Heart right ventricle (tissue), 16 donors: ENCODE results near the gene DCHS1. TPM values are rescaled to one million over a fixed set of nuclear protein-coding genes. Genes with fewer than 3 reads are reported as not detected.
"Not testable (repeated sequence)": the region's sequence is repeated elsewhere in the genome, so short reads cannot be mapped to it uniquely, and the experiment has no call there.

Experiments
- ATAC-seq, 8 donors: fragments of 200-7000 bp; cut with Tn5 transposase; one replicate each; pipeline ENCODE4 v1.9.1; 2020; ENCODE audit warnings: mild to moderate bottlenecking in 8 of 8, moderate library complexity in 8 of 8, moderate number of reproducible peaks in 1 of 8
- DNase-seq, 2 donors: peaks; one replicate each; pipeline ENCODE4 v3.0.0-alpha.2; 2020
- H3K27ac ChIP-seq, 10 donors: fragments of 200-600 bp; sonication (generic) in 2 of 10; one replicate each; pipeline versions ENCODE4 v1.5.0 to v1.8.0; 2020 to 2022; ENCODE audit warnings: mild to moderate bottlenecking in 3 of 10
- H3K27me3 ChIP-seq, 7 donors: fragments of 200-600 bp; one replicate each; pipeline ENCODE4 v1.8.0; 2021 to 2022; ENCODE audit warnings: mild to moderate bottlenecking in 2 of 7
- H3K36me3 ChIP-seq, 9 donors: fragments of 200-600 bp; sonication (generic) in 1 of 9; one replicate each; pipeline versions ENCODE4 v1.5.0 to v1.8.0; 2020 to 2022; ENCODE audit warnings: mild to moderate bottlenecking in 2 of 9
- H3K4me1 ChIP-seq, 9 donors: fragments of 200-600 bp; sonication (generic) in 1 of 9; one replicate each; pipeline versions ENCODE4 v1.5.0 to v1.8.0; 2020 to 2022; ENCODE audit warnings: mild to moderate bottlenecking in 4 of 9
- H3K4me3 ChIP-seq, 10 donors: fragments of 200-600 bp; sonication (generic) in 2 of 10; one replicate each; pipeline versions ENCODE4 v1.5.0 to v1.8.0; 2020 to 2022; ENCODE audit warnings: mild to moderate bottlenecking in 7 of 10, moderate library complexity in 2 of 10
- H3K9me3 ChIP-seq, 11 donors: fragments of 200-600 bp in 10 of 11; sonication (generic) in 2 of 11; one replicate each; pipeline versions ENCODE4 v1.5.0 to v1.8.0; 2013 to 2022; ENCODE audit warnings: mild to moderate bottlenecking in 2 of 11, control low read depth in 1 of 11, moderate library complexity in 1 of 11
- CTCF ChIP-seq, 9 donors: fragments of 200-600 bp; sonication (generic) in 2 of 9; IDR thresholded peaks; one replicate each; pipeline versions ENCODE4 v1.5.0 to v1.8.0; 2021 to 2022; ENCODE audit warnings: antibody characterized with exemption in 9 of 9, mild to moderate bottlenecking in 5 of 9, moderate library complexity in 1 of 9
- WGBS, 2 donors: extraction: QIAGEN DNeasy Blood & Tissue Kit; methylation state at CpG; one replicate each; pipeline ENCODE4 v1.1.7; 2013; ENCODE audit warnings: inconsistent platforms in 1 of 2; 5-methylcytosine and 5-hydroxymethylcytosine counted together
- intact Hi-C, 10 donors: fragments of 100-400 bp; cut with DNase I; formaldehyde crosslinking; loops; one replicate each; pipeline versions ENCODE4 v1.11.1 to v1.14.2; 2022
- polyA plus RNA-seq, 2 donors: library from polyadenylated mRNA; stranded (reverse); fragments of 200-250 nt; gene quantifications; one replicate each; pipeline ENCODE4 v1.2.3, GENCODE V29; 2013
- total RNA-seq, 10 donors: library from RNA; stranded (reverse); fragmentation: NEBNext Ultra II Directional in 3 of 10; extraction: Animal tissue kit (Norgen Biotek cat#: 25700) in 3 of 10; gene quantifications; one replicate each; pipeline versions ENCODE4 v1.2.1 to v1.2.4, GENCODE V29; 2021 to 2023
- donor health status: Arrhythmogenic right ventricular cardiomyopathy.
- donor health status: ischemic (EF 13 %, LVEDD 7.1; RV severe dilation, severe dysfunction).
- donor health status: healthy with polysubstance abuse.
- donor health status: DM: no; HTN: yes; CAD: no.
- donor health status: DM: no; HTN: no; CAD: no.
- donor health status: ischemic (EF 25% LVEDD 6.9; RV normal size, moderate dysfunction).
- donor health status: ischemic (EF 25% LVEDD 5.7; RV mildly dilated, moderate dysfunction).
- donor health status: healthy.
- donor health status: DM: yes; HTN: yes; CAD: no.
- donor health status: Ischemic cardiomyopathy.
- donor health status: ischemic (EF 35%, LVEDD 5.7; RV mildly dilated, moderate dysfunction).
- donor health status: nonischemic (EF 11% LVEDD 7.7; RV severe dilation, severe dysfunction).
- donor health status: DM: yes; HTN: yes; CAD: no.
- donor health status: PGD.
- donor health status: ischemic (EF 29% LVEDD 5.4; RV normal size, mild dysfunction).
- donor health status: nonischemic (EF 23%, LVEDD 6.1; RV moderate dilation, normal function).

The DCHS1 gene
- total and polyA plus RNA-seq, 12 donors: 4.1 to 12.4 (median 8.2) TPM

DNA sequence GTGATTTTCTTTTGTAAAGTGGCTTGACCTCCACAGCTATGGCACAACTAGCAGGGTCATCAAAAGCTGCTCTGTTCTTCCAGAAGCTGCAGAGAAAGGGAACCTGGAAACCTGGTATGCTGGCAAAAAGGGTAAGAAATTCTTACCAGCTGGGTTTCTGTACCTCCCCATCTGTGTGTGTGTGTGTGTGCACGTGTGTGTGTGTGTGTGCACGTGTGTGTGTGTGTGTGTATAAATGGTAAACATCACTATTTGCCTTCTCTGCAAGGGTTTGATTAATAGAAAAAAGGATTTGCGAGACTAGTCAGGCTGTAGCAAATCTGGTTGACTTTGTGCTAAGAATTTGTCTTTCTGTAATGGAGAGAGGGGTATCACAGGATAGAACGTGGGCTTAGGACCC is 32.3 kb upstream of the DCHS1 start:
- TF ChIP-seq CTCF (IDR thresholded peaks at IDR 0.05): no peak
- no peak for DNase-seq
- Histone ChIP-seq H3K27me3 (no peaks in the 10 kb centered on the region), H3K9me3 (no peaks in the 10 kb centered on the region), H3K4me3 (no peak overlapping the region), H3K4me1 (peaks cover 0 to 13% (median 6%) of the 10 kb centered on the region in 9 donors), H3K36me3 (no peaks in the 10 kb centered on the region), H3K27ac (no peak overlapping the region)
- intact Hi-C loops: loop anchor here in 3 of 10 donors (10.0 kb wide), 4 partner anchors 153 to 303 kb away; partner anchors contain the start of gene SMPD1 (in 1 of the 3)
- no peak for ATAC-seq
- 70 to 79% methylated on average over 4 of the region's 4 CpGs for WGBS, 2 donors

GRCh38 chr11:6686006-6686405 is 30.4 kb upstream of the DCHS1 start:
- H3K9me3 ChIP-seq: no peaks in the 10 kb centered on the region
- no peak overlapping the region for H3K27ac ChIP-seq
- H3K4me3 ChIP-seq: no peak overlapping the region
- H3K4me1 ChIP-seq: peaks cover 5 to 22% (median 20%) of the 10 kb centered on the region in 9 donors
- ATAC-seq (no peak), DNase-seq (no peak)
- TF ChIP-seq CTCF (IDR thresholded peaks at IDR 0.05): no peak
- intact Hi-C loops: loop anchor here in 3 of 10 donors (10.0 kb wide), 4 partner anchors 151 to 301 kb away; partner anchors contain the start of gene SMPD1 (in 1 of the 3)
- H3K36me3 ChIP-seq: peaks cover 0 to 11% (median 0%) of the 10 kb centered on the region in 9 donors
- H3K27me3 ChIP-seq: no peaks in the 10 kb centered on the region

DNA sequence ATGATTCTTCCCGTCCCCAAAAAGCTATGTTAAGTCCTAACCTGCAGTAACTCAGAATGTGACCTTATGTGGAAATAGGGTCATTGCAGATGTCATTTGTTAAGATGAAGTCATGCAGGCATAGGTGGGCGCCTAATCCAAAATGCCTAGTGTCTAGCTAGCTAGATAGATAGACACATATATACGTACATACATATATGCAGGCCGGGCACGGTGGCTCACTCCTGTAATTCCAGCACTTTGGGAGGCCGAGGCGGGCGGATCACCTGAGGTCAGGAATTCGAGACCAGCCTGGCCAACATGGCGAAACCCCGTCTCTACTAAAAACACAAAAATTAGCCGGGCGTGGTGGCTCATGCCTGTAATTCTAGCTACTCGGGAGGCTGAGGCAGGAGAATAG is 28.5 kb upstream of the DCHS1 start:
- WGBS, 2 donors: 90 to 95% methylated on average over 14 of the region's 14 CpGs
- peaks cover 0 to 29% (median 0%) of the 10 kb centered on the region in 9 donors for H3K36me3 ChIP-seq
- intact Hi-C loops: loop anchor here in 6 of 10 donors (5.0 to 10.0 kb wide), 9 partner anchors 67 to 299 kb away; partner anchors contain the start of genes ARFIP2 (in 1 of the 6), ILK (in 1 of the 6), RRP8 (in 1 of the 6) and SMPD1 (in 1 of the 6)
- H3K4me1 ChIP-seq: peaks cover 5 to 33% (median 27%) of the 10 kb centered on the region in 9 donors
- H3K27ac ChIP-seq: peak overlapping the region in 8 of 10 donors; percentile 86 to 97 (median 92)
- peak overlapping the region in 6 of 10 donors; percentile 77 to 87 (median 83) for H3K4me3 ChIP-seq
- DNase-seq, ATAC-seq, H3K9me3 ChIP-seq, H3K27me3 ChIP-seq: not testable (repeated sequence)

DNA sequence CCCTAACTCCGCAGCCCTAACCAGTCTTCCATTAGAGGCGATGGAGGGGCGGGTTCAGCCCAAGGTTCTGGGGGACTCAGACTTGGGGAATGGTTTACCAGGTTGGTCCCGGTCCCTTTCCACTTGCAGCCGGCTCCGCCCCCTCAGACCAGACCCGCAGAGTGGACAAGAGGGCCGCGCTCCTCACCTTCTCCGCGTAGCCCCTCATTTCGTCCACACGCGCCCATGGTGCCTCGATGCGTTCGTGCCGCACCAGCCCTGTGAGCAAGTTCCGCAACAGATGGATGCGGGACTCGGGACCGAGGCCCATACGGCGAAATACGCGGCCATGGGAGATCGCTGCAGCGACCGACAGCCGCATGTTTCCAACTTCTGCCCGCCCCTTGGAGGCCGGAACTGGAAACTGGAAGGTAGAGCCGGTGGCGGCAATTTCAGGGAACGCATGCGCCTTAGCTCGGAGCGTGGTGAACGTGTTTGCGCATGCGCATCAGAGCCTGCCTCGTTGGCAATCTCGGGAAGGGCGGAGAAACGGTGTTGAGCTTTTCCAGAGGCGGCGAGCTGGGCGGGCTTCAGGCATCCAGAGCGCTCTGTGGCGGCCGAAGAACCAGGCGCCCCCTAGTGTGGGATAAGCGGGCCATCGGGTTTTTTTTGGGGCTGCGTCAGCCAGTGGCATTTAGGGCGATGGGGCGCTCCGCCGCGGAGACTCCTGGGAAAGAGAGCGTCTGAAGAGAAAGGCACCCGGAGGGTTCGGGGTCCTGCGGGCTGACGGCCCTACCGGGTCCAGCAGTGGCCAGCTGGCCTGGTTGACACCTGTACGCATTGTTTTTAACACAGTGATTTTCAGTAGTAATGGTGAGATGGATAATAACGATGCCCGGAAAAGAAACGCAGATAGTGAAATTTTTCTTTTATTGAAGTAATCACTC is 27.6 kb upstream of the DCHS1 start, which contains the start of gene MRPL17:
Gene MRPL17, minus strand, starts transcription at position 405 of the 926 bp plus-strand sequence. Its CDS starts 44 bp downstream, at position 361.
- H3K9me3 ChIP-seq: no peaks in the 10 kb centered on the region
- H3K4me3 ChIP-seq: peak within 1 kb of the TSS; percentile 67 to 94 (median 82)
- peak within 1 kb of the TSS; percentile 52 to 97 (median 91) for H3K27ac ChIP-seq
- H3K36me3 ChIP-seq: peaks cover 0 to 29% (median 0%) of the 10 kb centered on the region in 9 donors
- no peaks in the 10 kb centered on the region for H3K27me3 ChIP-seq
- 0% methylated on average over 70 of the region's 70 CpGs for WGBS, 2 donors
- peaks cover 5 to 36% (median 27%) of the 10 kb centered on the region in 9 donors for H3K4me1 ChIP-seq
- ATAC-seq: peak; percentile 97 to 99 (median 98)
- DNase-seq: peak; percentile 99 to 100
- intact Hi-C loops: loop anchor here in 9 of 10 donors (1.0 to 10.0 kb wide), 17 partner anchors 64 to 298 kb away; partner anchors contain the start of genes ILK (in 4 of the 9), RRP8 (in 4 of the 9), TAF10 (in 3 of the 9) and TPP1 (in 2 of the 9)
- TF ChIP-seq CTCF (IDR thresholded peaks at IDR 0.05): peak; percentile 78 to 99 (median 93)
